H1 (cell line): ENCODE data around the gene SFN. TPM values are rescaled to one million over a fixed set of nuclear protein-coding genes. Genes with fewer than 3 reads are reported as not detected.

Experiments used
- CTCF ChIA-PET: fragments of 300-600 bp; sonication (Branson Sonifier 250); formaldehyde crosslinking; loops from one replicate; lab custom pipeline; 2021; ENCODE audit not compliant: partially characterized antibody; lab: Charles Lee
- POLR2A ChIA-PET: fragments of 300-600 bp; sonication (Branson Sonifier 250); formaldehyde crosslinking; loops from one replicate; lab custom pipeline; 2021; ENCODE audit warnings: inconsistent platforms; ENCODE audit not compliant: partially characterized antibody; lab: Charles Lee
- DNase-seq, 2 experiments: peaks; one replicate each; pipeline versions ENCODE4 v3.0.0 to v3.0.0-alpha.2; 2010 to 2022; ENCODE audit warnings: low spot score in 2 of 2, low read depth in 1 of 2, mixed read lengths in 1 of 2
- FAIRE-seq: peaks from 2 replicates; lab custom pipeline; 2011; peaks lifted over from hg19 to GRCh38; lab: Jason Lieb, UNC
- H2AFZ ChIP-seq: 2 replicates; pipeline ENCODE4 v1.8.1; 2012; ENCODE audit warnings: low read length, inconsistent platforms
- H2AK5ac ChIP-seq: 2 replicates; pipeline ENCODE4 v1.6.1; 2013; ENCODE audit warnings: low read depth, low read length
- H2BK120ac ChIP-seq: replicated peaks from 2 replicates; pipeline ENCODE3; 2013; ENCODE audit warnings: low read depth, low read length, inconsistent platforms
- H2BK12ac ChIP-seq: 2 replicates; pipeline ENCODE4 v1.6.1; 2013; ENCODE audit warnings: low read depth, low read length
- H2BK15ac ChIP-seq: 2 replicates; pipeline ENCODE4 v1.6.1; 2013; ENCODE audit warnings: low read length
- H2BK20ac ChIP-seq: 2 replicates; pipeline ENCODE4 v1.6.1; 2013; ENCODE audit warnings: low read length
- H2BK5ac ChIP-seq: 2 replicates; pipeline ENCODE4 v1.6.1; 2013; ENCODE audit warnings: low read depth, low read length
- H3K14ac ChIP-seq: 2 replicates; pipeline ENCODE4 v1.6.1; 2013; ENCODE audit warnings: inconsistent platforms; ENCODE audit not compliant: insufficient read length
- H3K18ac ChIP-seq: 2 replicates; pipeline ENCODE4 v1.6.1; 2013; ENCODE audit warnings: low read length; ENCODE audit errors: extremely low read depth
- H3K23ac ChIP-seq: 2 replicates; pipeline ENCODE4 v1.6.1; 2013; ENCODE audit warnings: inconsistent platforms; ENCODE audit not compliant: insufficient read length
- H3K23me2 ChIP-seq: 2 replicates; pipeline ENCODE4 v1.6.1; 2013; ENCODE audit warnings: low read depth, low read length
- H3K27ac ChIP-seq: 2 replicates; pipeline ENCODE4 v1.6.1; 2011; ENCODE audit warnings: low read depth, low read length, inconsistent platforms
- H3K27me3 ChIP-seq, 4 experiments: replicated peaks in 1 of 4; 1 replicate in 1 of 4; 2 replicates in 3 of 4; pipeline versions ENCODE4 v1.6.1 to v1.8.1; 2011 to 2013; ENCODE audit warnings: low read length in 3 of 4, mild to moderate bottlenecking in 3 of 4, inconsistent platforms in 2 of 4, mixed read lengths in 2 of 4, moderate library complexity in 1 of 4; ENCODE audit not compliant: control insufficient read depth in 3 of 4, insufficient read depth in 3 of 4; ENCODE audit errors: extremely low read depth in 1 of 4
- H3K36me3 ChIP-seq, 4 experiments: 2 replicates each; pipeline versions ENCODE4 v1.6.1 to v1.8.1; 2011 to 2013; ENCODE audit warnings: mild to moderate bottlenecking in 4 of 4, low read length in 3 of 4, moderate library complexity in 2 of 4, control low read depth in 1 of 4, inconsistent platforms in 1 of 4; ENCODE audit not compliant: insufficient read depth in 4 of 4, control insufficient read depth in 2 of 4
- H3K4ac ChIP-seq: replicated peaks from 2 replicates; pipeline ENCODE3; 2013; ENCODE audit warnings: low read length, low read depth, mixed read lengths, inconsistent platforms; ENCODE audit not compliant: insufficient read length
- H3K4me1 ChIP-seq, 4 experiments: replicated peaks in 1 of 4; 1 replicate in 1 of 4; 2 replicates in 3 of 4; pipeline versions ENCODE4 v1.6.1 to v1.8.1; 2011 to 2013; ENCODE audit warnings: low read length in 3 of 4, inconsistent platforms in 2 of 4, mixed read lengths in 1 of 4; ENCODE audit not compliant: insufficient read depth in 4 of 4, control insufficient read depth in 3 of 4
- H3K4me2 ChIP-seq, 2 experiments: 2 replicates each; pipeline versions ENCODE4 v1.6.1 to v1.8.1; 2011 to 2013; ENCODE audit warnings: low read depth in 2 of 2, low read length in 2 of 2, control low read depth in 1 of 2, inconsistent platforms in 1 of 2, mild to moderate bottlenecking in 1 of 2; ENCODE audit not compliant: insufficient read depth in 1 of 2
- H3K4me3 ChIP-seq, 4 experiments: fragments of 200-600, 300-600 bp in 1 of 4; sonication (generic), shearing (Covaris generic), sonication (Bioruptor Twin) in 1 of 4; 2 replicates each; pipeline versions ENCODE4 v1.5.1 to v1.8.1; 2011 to 2016; ENCODE audit warnings: low read length in 4 of 4, low read depth in 3 of 4, control low read depth in 2 of 4, inconsistent platforms in 2 of 4, mild to moderate bottlenecking in 2 of 4, mixed read lengths in 1 of 4, moderate library complexity in 1 of 4; ENCODE audit not compliant: insufficient read depth in 2 of 4; ENCODE audit errors: extremely low read depth in 1 of 4
- H3K56ac ChIP-seq: replicated peaks from 2 replicates; pipeline ENCODE3; 2013; ENCODE audit warnings: low read depth, mild to moderate bottlenecking, mixed read lengths, low read length, inconsistent platforms; ENCODE audit not compliant: insufficient read length
- H3K79me1 ChIP-seq: 2 replicates; pipeline ENCODE4 v1.6.1; 2013; ENCODE audit warnings: low read depth, low read length, control low read depth
- H3K79me2 ChIP-seq, 2 experiments: 2 replicates each; pipeline versions ENCODE4 v1.6.1 to v1.8.1; 2012 to 2013; ENCODE audit warnings: low read length in 2 of 2, mild to moderate bottlenecking in 2 of 2, inconsistent platforms in 1 of 2; ENCODE audit not compliant: insufficient read depth in 2 of 2, control insufficient read depth in 1 of 2
- H3K9ac ChIP-seq, 4 experiments: replicated peaks in 1 of 4; 1 replicate in 1 of 4; 2 replicates in 3 of 4; pipeline versions ENCODE4 v1.6.1 to v1.8.1; 2011 to 2013; ENCODE audit warnings: low read depth in 3 of 4, low read length in 3 of 4, control low read depth in 2 of 4, mild to moderate bottlenecking in 2 of 4, moderate library complexity in 2 of 4, inconsistent platforms in 1 of 4; ENCODE audit errors: extremely low read depth in 1 of 4
- H3K9me3 ChIP-seq, 2 experiments: 2 replicates each; pipeline versions ENCODE4 v1.6.1 to v1.8.1; 2012 to 2013; ENCODE audit warnings: mild to moderate bottlenecking in 2 of 2, moderate library complexity in 2 of 2, control low read depth in 1 of 2, inconsistent platforms in 1 of 2, low read depth in 1 of 2, low read length in 1 of 2, mixed read lengths in 1 of 2; ENCODE audit not compliant: insufficient read depth in 2 of 2
- H4K20me1 ChIP-seq, 2 experiments: replicated peaks in 1 of 2; 2 replicates each; pipeline versions ENCODE3 to v1.8.1; 2011 to 2013; ENCODE audit warnings: inconsistent platforms in 2 of 2, low read length in 2 of 2, mild to moderate bottlenecking in 1 of 2; ENCODE audit not compliant: insufficient read depth in 2 of 2, control insufficient read depth in 1 of 2
- H4K5ac ChIP-seq: 2 replicates; pipeline ENCODE4 v1.6.1; 2013; ENCODE audit warnings: low read length, low read depth, mixed read lengths, inconsistent platforms; ENCODE audit not compliant: insufficient read length
- H4K8ac ChIP-seq: 2 replicates; pipeline ENCODE4 v1.8.0; 2013; ENCODE audit warnings: mild to moderate bottlenecking, moderate library complexity, low read length, inconsistent platforms; ENCODE audit not compliant: insufficient read depth; ENCODE audit errors: extremely low read depth
- H4K91ac ChIP-seq: replicated peaks from 2 replicates; pipeline ENCODE3; 2013; ENCODE audit warnings: low read length, mixed read lengths, inconsistent platforms; ENCODE audit not compliant: insufficient read length
- BRCA1 ChIP-seq: IDR thresholded peaks from 2 replicates; pipeline ENCODE4 v1.6.1; 2012; ENCODE audit warnings: low read depth, low read length, improper control_type of control experiment
- CBX5 ChIP-seq: fragments of 300-800, 300-1000 bp; sonication (generic); IDR thresholded peaks from 2 replicates; pipeline ENCODE4 v1.7.1; 2016; ENCODE audit warnings: antibody characterized with exemption, low read length, low read depth
- CBX8 ChIP-seq: fragments of 300-800, 300-1000 bp; sonication (generic); IDR thresholded peaks from 2 replicates; pipeline ENCODE4 v1.7.1; 2016; ENCODE audit warnings: low read depth, low read length, borderline replicate concordance
- CHD1 ChIP-seq: IDR thresholded peaks from 2 replicates; pipeline ENCODE4 v1.6.1; 2012; ENCODE audit warnings: low read depth, low read length, improper control_type of control experiment
- CHD2 ChIP-seq: IDR thresholded peaks from 2 replicates; pipeline ENCODE4 v1.6.1; 2012; ENCODE audit warnings: low read length, improper control_type of control experiment
- JUN ChIP-seq: IDR thresholded peaks from 2 replicates; pipeline ENCODE4 v1.6.1; 2011; ENCODE audit warnings: low read depth, mild to moderate bottlenecking, improper control_type of control experiment, low read length
- NRF1 ChIP-seq: IDR thresholded peaks from 2 replicates; pipeline ENCODE4 v1.6.1; 2011; ENCODE audit warnings: mild to moderate bottlenecking, low read depth, low read length, improper control_type of control experiment
- POLR2AphosphoS5 ChIP-seq: IDR thresholded peaks from 2 replicates; pipeline ENCODE4 v1.6.1; 2011; ENCODE audit warnings: low read depth, low read length
- RXRA ChIP-seq: IDR thresholded peaks from 2 replicates; pipeline ENCODE4 v1.6.1; 2011; ENCODE audit warnings: low read depth, mild to moderate bottlenecking, low read length, moderate library complexity; ENCODE audit not compliant: insufficient read depth
- SIRT6 ChIP-seq: IDR thresholded peaks from one replicate; pipeline ENCODE4 v1.7.1; 2012; ENCODE audit warnings: low read length, inconsistent platforms
- SP4 ChIP-seq: IDR thresholded peaks from 2 replicates; pipeline ENCODE4 v1.6.1; 2012; ENCODE audit warnings: low read length, inconsistent platforms
- SRF ChIP-seq: IDR thresholded peaks from 2 replicates; pipeline ENCODE4 v1.6.1; 2011; ENCODE audit warnings: mild to moderate bottlenecking, low read depth, low read length, moderate library complexity
- TAF7 ChIP-seq: optimal IDR thresholded peaks from 2 replicates; pipeline ENCODE3; 2011; ENCODE audit warnings: low read depth, mild to moderate bottlenecking, inconsistent platforms, low read length, moderate library complexity, borderline replicate concordance
- TBP ChIP-seq: IDR thresholded peaks from 2 replicates; pipeline ENCODE4 v1.6.1; 2011; ENCODE audit warnings: low read depth, low read length, improper control_type of control experiment
- WGBS, 2 experiments: shearing (Covaris generic) in 1 of 2; methylation state at CpG; one replicate each; pipeline versions ENCODE4 v1.1.6 to v1.1.7; 2013 to 2015; ENCODE audit warnings: low lambda C conversion rate in 2 of 2, mixed read lengths in 2 of 2, inconsistent platforms in 1 of 2, low coverage in 1 of 2, missing lambda C conversion rate in 1 of 2; ENCODE audit not compliant: insufficient replicate concordance in 2 of 2, insufficient coverage in 1 of 2, insufficient read length in 1 of 2; ENCODE audit errors: extremely low coverage in 1 of 2, missing lambda C conversion rate in 1 of 2; 5-methylcytosine and 5-hydroxymethylcytosine counted together
- polyA plus RNA-seq, 7 experiments: library from polyadenylated mRNA; depleted of rRNA in 3 of 7; stranded (reverse) in 5 of 7; unstranded in 2 of 7; fragments of >200 nt in 5 of 7; fragments of 200-250 nt in 2 of 7; gene quantifications; 1 replicate in 5 of 7; 2 replicates in 1 of 7; 4 replicates in 1 of 7; pipeline versions ENCODE4 v1.2.1 to v1.2.3, GENCODE V29; 2011 to 2013; ENCODE audit warnings: missing spikeins in 2 of 7, mixed read lengths in 2 of 7
- total RNA-seq: library from RNA; stranded (reverse); fragmentation: NEBNext Ultra II Directional; extraction: Animal tissue kit (Norgen Biotek cat#: 25700); gene quantifications from 2 replicates; pipeline ENCODE4 v1.2.1, GENCODE V29; 2021

The SFN gene
- total and polyA plus RNA-seq, 2 of the 8 experiments (the other 6 are each of a cell fraction or from before 2014, with no cell fraction given): 3.3 to 3.9 TPM

GRCh38 chr1:26848941-26849774 is 13.8 kb upstream of the SFN start:
- Histone ChIP-seq H2BK120ac (no peak overlapping the region), H4K91ac (no peak overlapping the region), H3K36me3 (peaks cover 0 to 25% (median 15%) of the 10 kb centered on the region in 4 experiments; a peak in 5 of 8 replicates), H3K79me2 (no peaks in the 10 kb centered on the region), H3K4me3 (no peak overlapping the region), H4K8ac (no peak overlapping the region), H4K5ac (no peak overlapping the region), H4K20me1 (peaks cover 0 to 2% of the 10 kb centered on the region in 2 experiments), H2BK12ac (no peak overlapping the region), H3K79me1 (no peaks in the 10 kb centered on the region), H2BK15ac (no peak overlapping the region), H3K27me3 (no peaks in the 10 kb centered on the region), H3K56ac (no peak overlapping the region), H3K9ac (no peak overlapping the region), H3K23me2 (no peaks in the 10 kb centered on the region), H2BK20ac (no peak overlapping the region), H3K18ac (no peak overlapping the region), H3K9me3 (no peaks in the 10 kb centered on the region), H3K4ac (no peak overlapping the region), H3K14ac (no peak overlapping the region), H3K4me1 (peaks cover 0 to 4% (median 1%) of the 10 kb centered on the region in 4 experiments; a peak in 2 of 7 replicates), H3K23ac (no peak overlapping the region), H2BK5ac (no peak overlapping the region), H3K4me2 (no peak overlapping the region), H2AK5ac (no peak overlapping the region), H3K27ac (no peak overlapping the region), H2AFZ (no peak overlapping the region)
- POLR2A ChIA-PET: interaction anchor here (1.2 to 1.5 kb wide), 2 partner anchors 10 to 51 kb away, joined by 4 to 5 read pairs; partner anchors contain the start of gene GPATCH3
- CTCF ChIA-PET: interaction anchor here (0.5 to 4.6 kb wide), 20 partner anchors 12 to 246 kb away, joined by 3 to 57 read pairs (median 5); no protein-coding TSS in a partner anchor
- no peak for DNase-seq
- FAIRE-seq: no peak
- WGBS, 2 experiments: 87% methylated on average over 10 of the region's 10 CpGs; no CpG with 5 or more reads in 1 of the 2 experiments
- TF ChIP-seq CBX5: no peak
- TF ChIP-seq SIRT6: no peak
- TF ChIP-seq RXRA: no peak
- TF ChIP-seq SRF: no peak
- no peak for TF ChIP-seq SP4
- TF ChIP-seq CHD1: no peak
- TF ChIP-seq TBP: no peak
- TF ChIP-seq POLR2AphosphoS5: no peak
- no peak for TF ChIP-seq BRCA1
- no peak for TF ChIP-seq JUN
- TF ChIP-seq TAF7: no peak
- TF ChIP-seq NRF1: no peak
- no peak for TF ChIP-seq CHD2
- no peak for TF ChIP-seq CBX8
